ENCODE measurements around the gene STAMBPL1. TPM values are rescaled to one million over a fixed set of nuclear protein-coding genes. Genes with fewer than 3 reads are reported as not detected.

STAMBPL1 gene
- total RNA-seq, 3 donors from 2014 or later (not counting 1 experiment from before 2014, with no cell fraction given), result 14.8 to 30.3 (median 18.1) TPM

- WGBS (ENCODE audit: insufficient coverage), result 100% methylated on average over 2 of the region's 2 CpGs
- Mint-ChIP-seq H3K9me3 (no peaks in the 10 kb centered on the region), H3K27me3 (ENCODE audit: low read depth in 2 of 2) (no peaks in the 10 kb centered on the region), H3K4me3 (no peak overlapping the region), H3K27ac (no peak overlapping the region), H3K4me1 (peaks cover 22 to 29% of the 10 kb centered on the region in 2 donors), H3K36me3 (no peaks in the 10 kb centered on the region)
- peaks cover 2% of the 10 kb centered on the region for H3K36me3 ChIP-seq (ENCODE audit: control insufficient read depth, insufficient read depth, low read length)
- no peak overlapping the region for H3K4me3 ChIP-seq (ENCODE audit: low read length)
- H3K4me1 ChIP-seq (ENCODE audit: control insufficient read depth, insufficient read depth, low read length), result peaks cover 12% of the 10 kb centered on the region
- intact Hi-C loops (cut with micrococcal nuclease), result no loop called here
- no peaks in the 10 kb centered on the region for H3K27me3 ChIP-seq (ENCODE audit: control insufficient read depth, insufficient read depth, low read length)
- no peak overlapping the region for H3K27ac ChIP-seq (ENCODE audit: low read length)
- DNase-seq, result no peak
- no peaks in the 10 kb centered on the region for H3K9me3 ChIP-seq (ENCODE audit: control insufficient read depth, insufficient read depth, low read length)
- TF ChIP-seq, protein P1, sequence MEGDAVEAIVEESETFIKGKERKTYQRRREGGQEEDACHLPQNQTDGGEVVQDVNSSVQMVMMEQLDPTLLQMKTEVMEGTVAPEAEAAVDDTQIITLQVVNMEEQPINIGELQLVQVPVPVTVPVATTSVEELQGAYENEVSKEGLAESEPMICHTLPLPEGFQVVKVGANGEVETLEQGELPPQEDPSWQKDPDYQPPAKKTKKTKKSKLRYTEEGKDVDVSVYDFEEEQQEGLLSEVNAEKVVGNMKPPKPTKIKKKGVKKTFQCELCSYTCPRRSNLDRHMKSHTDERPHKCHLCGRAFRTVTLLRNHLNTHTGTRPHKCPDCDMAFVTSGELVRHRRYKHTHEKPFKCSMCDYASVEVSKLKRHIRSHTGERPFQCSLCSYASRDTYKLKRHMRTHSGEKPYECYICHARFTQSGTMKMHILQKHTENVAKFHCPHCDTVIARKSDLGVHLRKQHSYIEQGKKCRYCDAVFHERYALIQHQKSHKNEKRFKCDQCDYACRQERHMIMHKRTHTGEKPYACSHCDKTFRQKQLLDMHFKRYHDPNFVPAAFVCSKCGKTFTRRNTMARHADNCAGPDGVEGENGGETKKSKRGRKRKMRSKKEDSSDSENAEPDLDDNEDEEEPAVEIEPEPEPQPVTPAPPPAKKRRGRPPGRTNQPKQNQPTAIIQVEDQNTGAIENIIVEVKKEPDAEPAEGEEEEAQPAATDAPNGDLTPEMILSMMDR (IDR thresholded peaks at IDR 0.05), result no peak
- no peak for ATAC-seq
Measured at GRCh38 chr10:88892222-88892967, 12.3 kb downstream of the STAMBPL1 start.

DNA sequence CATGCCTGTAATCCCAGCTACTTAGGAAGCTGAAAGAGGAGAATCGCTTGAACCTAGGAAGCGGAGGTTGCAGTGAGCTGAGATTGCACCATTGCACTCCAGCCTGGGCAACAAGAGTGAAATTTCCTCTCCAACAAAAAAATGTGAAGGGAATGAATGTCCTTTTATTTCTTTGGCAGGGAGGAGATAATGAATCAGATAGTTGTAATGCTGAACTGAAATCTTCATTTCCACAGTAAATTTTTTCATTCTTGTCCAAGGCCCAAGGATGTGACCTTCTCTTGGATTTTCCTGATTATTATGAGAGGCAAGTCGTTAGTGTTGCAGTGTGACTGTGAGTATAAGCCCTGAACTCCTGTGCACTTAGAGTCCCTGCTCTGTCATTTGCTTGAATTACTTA, 13.6 kb downstream of the STAMBPL1 start:
- Mint-ChIP-seq H3K9me3 (no peaks in the 10 kb centered on the region), H3K27me3 (ENCODE audit: low read depth in 2 of 2) (no peaks in the 10 kb centered on the region), H3K4me1 (peaks cover 32 to 33% of the 10 kb centered on the region in 2 donors), H3K27ac (no peak overlapping the region), H3K36me3 (no peaks in the 10 kb centered on the region), H3K4me3 (no peak overlapping the region)
- peaks cover 15% of the 10 kb centered on the region for H3K4me1 ChIP-seq (ENCODE audit: control insufficient read depth, insufficient read depth, low read length)
- WGBS (ENCODE audit: insufficient coverage), result 94% methylated on average over 3 of the region's 3 CpGs
- no peak overlapping the region for H3K4me3 ChIP-seq (ENCODE audit: low read length)
- DNase-seq (no peak), ATAC-seq (no peak)
- H3K36me3 ChIP-seq (ENCODE audit: control insufficient read depth, insufficient read depth, low read length), result peaks cover 2% of the 10 kb centered on the region
- TF ChIP-seq, protein P1 (IDR thresholded peaks at IDR 0.05), result no peak
- no peak overlapping the region for H3K27ac ChIP-seq (ENCODE audit: low read length)
- no peaks in the 10 kb centered on the region for H3K27me3 ChIP-seq (ENCODE audit: control insufficient read depth, insufficient read depth, low read length)
- intact Hi-C loops (cut with micrococcal nuclease), result no loop called here
- H3K9me3 ChIP-seq (ENCODE audit: control insufficient read depth, insufficient read depth, low read length), result no peaks in the 10 kb centered on the region

GRCh38 chr10:88895250-88895649, 15.2 kb downstream of the STAMBPL1 start:
- Mint-ChIP-seq H3K27me3 (ENCODE audit: low read depth in 2 of 2) (no peaks in the 10 kb centered on the region), H3K36me3 (no peaks in the 10 kb centered on the region), H3K4me1 (peaks cover 30 to 33% of the 10 kb centered on the region in 2 donors), H3K27ac (no peak overlapping the region), H3K4me3 (no peak overlapping the region), H3K9me3 (no peaks in the 10 kb centered on the region)
- H3K27ac ChIP-seq (ENCODE audit: low read length), result no peak overlapping the region
- TF ChIP-seq, protein P1 (IDR thresholded peaks at IDR 0.05), result no peak
- DNase-seq (no peak), ATAC-seq (no peak)
- peaks cover 11% of the 10 kb centered on the region for H3K4me1 ChIP-seq (ENCODE audit: control insufficient read depth, insufficient read depth, low read length)
- H3K4me3 ChIP-seq (ENCODE audit: low read length), result no peak overlapping the region
- H3K36me3 ChIP-seq (ENCODE audit: control insufficient read depth, insufficient read depth, low read length), result peaks cover 4% of the 10 kb centered on the region
- no peaks in the 10 kb centered on the region for H3K9me3 ChIP-seq (ENCODE audit: control insufficient read depth, insufficient read depth, low read length)
- WGBS (ENCODE audit: insufficient coverage), result no CpG with 5 or more reads among the region's 1 CpG
- intact Hi-C loops (cut with micrococcal nuclease), result no loop called here
- no peaks in the 10 kb centered on the region for H3K27me3 ChIP-seq (ENCODE audit: control insufficient read depth, insufficient read depth, low read length)

All from natural killer cell (primary cell).